Stomach (tissue), 9 donors: ENCODE measurements around the gene BRD7. TPM values are rescaled to one million over a fixed set of nuclear protein-coding genes. Genes with fewer than 3 reads are reported as not detected.

Experiments used
- DNase-seq, 2 donors: peaks; one replicate each; pipeline versions ENCODE4 v3.0.0 to v3.0.0-alpha.2; 2013 to 2019
- H3K27ac ChIP-seq, 5 donors: fragments of 200-600 bp in 4 of 5; sonication (generic) in 4 of 5; one replicate each; pipeline ENCODE4 v1.5.1; 2013 to 2019; ENCODE audit warnings: mild to moderate bottlenecking in 1 of 5, moderate library complexity in 1 of 5
- H3K27me3 ChIP-seq, 3 donors: fragments of 200-600 bp; sonication (generic); one replicate each; pipeline ENCODE4 v1.5.1; 2017 to 2019; ENCODE audit warnings: mixed run types in 1 of 3
- H3K36me3 ChIP-seq, 4 donors: fragments of 200-600 bp; sonication (generic); 1 replicate in 3 of 4; 2 replicates in 1 of 4; pipeline ENCODE4 v1.5.1; 2016 to 2019
- H3K4me1 ChIP-seq, 4 donors: fragments of 200-600 bp; sonication (generic); one replicate each; pipeline ENCODE4 v1.5.1; 2016 to 2019
- H3K4me3 ChIP-seq, 4 donors: fragments of 200-600 bp; sonication (generic) in 3 of 4; one replicate each; pipeline ENCODE4 v1.5.1; 2016 to 2019; ENCODE audit warnings: mild to moderate bottlenecking in 1 of 4
- H3K9me3 ChIP-seq, 4 donors: fragments of 200-600 bp; sonication (generic); one replicate each; pipeline ENCODE4 v1.5.1; 2016 to 2019
- EP300 ChIP-seq: sonication (generic); formaldehyde crosslinking; IDR thresholded peaks from one replicate; pipeline ENCODE4 v1.6.1; 2017; ENCODE audit warnings: antibody characterized with exemption
- POLR2A ChIP-seq, 4 donors: fragments of 450-650 bp; IDR thresholded peaks; one replicate each; pipeline ENCODE4 v1.6.1; 2016; ENCODE audit warnings: antibody characterized with exemption in 4 of 4, control low read depth in 2 of 4, mild to moderate bottlenecking in 1 of 4, moderate library complexity in 1 of 4
- POLR2AphosphoS5 ChIP-seq, 3 donors: sonication (generic); formaldehyde crosslinking; IDR thresholded peaks; one replicate each; pipeline ENCODE4 v1.6.1; 2016; ENCODE audit warnings: antibody characterized with exemption in 3 of 3
- WGBS, 5 donors: extraction: QIAGEN DNeasy Blood & Tissue Kit in 3 of 5; methylation state at CpG; one replicate each; pipeline versions ENCODE4 v1.1.5 to v1.1.7; 2013 to 2018; 5-methylcytosine and 5-hydroxymethylcytosine counted together
- intact Hi-C: fragments of 100-400 bp; cut with DNase I; formaldehyde crosslinking; loops from one replicate; pipeline ENCODE4 v1.15.1; 2023; ENCODE audit warnings: low total_unique reads
- polyA plus RNA-seq, 3 donors: library from polyadenylated mRNA; stranded (reverse); fragments of 200-250 nt; gene quantifications; one replicate each; pipeline ENCODE4 v1.2.3, GENCODE V29; 2013
- total RNA-seq, 5 donors: library from RNA; depleted of rRNA; stranded (reverse); fragments of >200 nt; gene quantifications; one replicate each; pipeline versions ENCODE4 v1.1.0 to v1.2.3, GENCODE V29; 2014 to 2016
- TF ChIP-seq, protein P1 (sequence below), 7 experiments: fragments of 450-650 bp in 4 of 7; fragments of 200-600 bp in 3 of 7; sonication (generic) in 3 of 7; IDR thresholded peaks; one replicate each; pipeline ENCODE4 v1.5.1; 2016 to 2019; ENCODE audit warnings: antibody characterized with exemption in 7 of 7, control low read depth in 2 of 7, mild to moderate bottlenecking in 1 of 7
- donor health status: healthy with polysubstance abuse.
- donor health status: Bipolar disorder and iron deficiency.
- donor health status: healthy.

Gene BRD7
- total and polyA plus RNA-seq, 8 donors = 9.3 to 71.8 (median 37.3) TPM

GRCh38 chr16:50302472-50303005, 66.2 kb downstream of the BRD7 start:
- H3K4me3 ChIP-seq = no peak overlapping the region
- H3K9me3 ChIP-seq = no peaks in the 10 kb centered on the region
- peaks cover 9 to 25% (median 12%) of the 10 kb centered on the region in 4 donors for H3K4me1 ChIP-seq
- intact Hi-C loops = no loop called here
- peak in 1 of 2 donors; percentile 21 for DNase-seq
- no peak overlapping the region for H3K27ac ChIP-seq
- no peaks in the 10 kb centered on the region for H3K27me3 ChIP-seq
- TF ChIP-seq POLR2AphosphoS5 (IDR thresholded peaks at IDR 0.05) (no peak), EP300 (no peak), POLR2A (IDR thresholded peaks at IDR 0.05) (no peak)
- H3K36me3 ChIP-seq = peaks cover 0 to 75% (median 37%) of the 10 kb centered on the region in 4 donors
- 49 to 72% (median 54%) methylated on average over 15 of the region's 15 CpGs for WGBS, 5 donors

DNA sequence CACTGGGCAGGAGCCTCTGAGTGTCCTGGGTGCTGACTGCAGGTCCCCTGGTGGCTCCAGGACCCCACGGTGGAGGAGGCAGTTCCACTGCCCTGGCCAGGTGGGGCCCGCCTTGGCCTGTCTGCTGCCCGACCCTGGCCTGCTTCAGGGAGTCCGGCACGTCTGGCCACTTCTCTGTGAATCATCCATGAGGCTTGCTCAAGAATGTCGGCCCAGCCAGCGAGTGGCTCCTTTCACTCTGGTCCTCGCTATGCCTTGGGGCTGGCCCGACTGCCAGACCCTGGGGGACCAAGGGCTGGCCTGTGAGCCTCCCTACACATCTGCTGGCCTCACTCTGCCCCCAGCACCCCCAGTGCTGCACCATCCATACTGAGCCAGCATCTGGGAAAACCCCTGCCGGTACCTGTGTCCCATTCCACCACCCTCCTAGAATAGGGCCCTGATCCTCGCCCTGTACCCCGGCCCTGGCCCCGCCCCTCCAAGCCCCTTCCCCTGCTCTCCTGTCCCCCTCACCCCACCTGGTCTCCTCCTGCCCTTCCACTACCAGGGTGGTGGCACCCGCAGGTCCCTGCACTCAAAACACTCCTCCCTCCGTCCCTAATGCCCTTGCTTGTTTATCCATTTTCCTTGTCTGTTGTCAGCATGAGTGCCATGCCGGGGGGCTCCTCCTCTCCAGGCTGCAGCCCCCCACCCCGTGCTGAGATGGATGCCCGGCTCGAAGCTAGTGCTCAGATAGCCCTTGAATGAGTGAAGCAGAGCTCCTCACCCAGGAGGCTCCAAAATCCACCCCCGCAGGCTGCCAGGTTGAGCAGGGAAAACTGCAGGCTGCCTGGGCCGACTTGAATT, 66.9 kb downstream of the BRD7 start:
- WGBS, 5 donors = 58 to 66% (median 62%) methylated on average over 13 to 21 of the region's 21 CpGs
- H3K27ac ChIP-seq = peak overlapping the region in 3 of 5 donors; percentile 53 to 67 (median 61)

GRCh38 chr16:50300942-50301625, 67.7 kb downstream of the BRD7 start:
- Histone ChIP-seq H3K27me3 (no peaks in the 10 kb centered on the region), H3K27ac (peak overlapping the region in 4 of 5 donors; percentile 44 to 67 (median 57)), H3K9me3 (no peaks in the 10 kb centered on the region), H3K4me1 (peaks cover 9 to 25% (median 12%) of the 10 kb centered on the region in 4 donors), H3K4me3 (no peak overlapping the region), H3K36me3 (peaks cover 0 to 86% (median 42%) of the 10 kb centered on the region in 4 donors)
- intact Hi-C loops = no loop called here
- TF ChIP-seq EP300 (no peak), POLR2AphosphoS5 (IDR thresholded peaks at IDR 0.05) (peak in 2 of 3 donors; percentile 2 to 44)
- peak in 1 of 2 donors; percentile 34 for DNase-seq
- WGBS, 5 donors = 82 to 91% (median 89%) methylated on average over 22 to 23 of the region's 23 CpGs

More for the DNA sequence above, 66.9 kb downstream of the BRD7 start:
- intact Hi-C loops = no loop called here
- peaks cover 9 to 25% (median 12%) of the 10 kb centered on the region in 4 donors for H3K4me1 ChIP-seq
- peaks cover 0 to 81% (median 41%) of the 10 kb centered on the region in 4 donors for H3K36me3 ChIP-seq
- no peaks in the 10 kb centered on the region for H3K27me3 ChIP-seq
- no peaks in the 10 kb centered on the region for H3K9me3 ChIP-seq
- TF ChIP-seq, protein P1, sequence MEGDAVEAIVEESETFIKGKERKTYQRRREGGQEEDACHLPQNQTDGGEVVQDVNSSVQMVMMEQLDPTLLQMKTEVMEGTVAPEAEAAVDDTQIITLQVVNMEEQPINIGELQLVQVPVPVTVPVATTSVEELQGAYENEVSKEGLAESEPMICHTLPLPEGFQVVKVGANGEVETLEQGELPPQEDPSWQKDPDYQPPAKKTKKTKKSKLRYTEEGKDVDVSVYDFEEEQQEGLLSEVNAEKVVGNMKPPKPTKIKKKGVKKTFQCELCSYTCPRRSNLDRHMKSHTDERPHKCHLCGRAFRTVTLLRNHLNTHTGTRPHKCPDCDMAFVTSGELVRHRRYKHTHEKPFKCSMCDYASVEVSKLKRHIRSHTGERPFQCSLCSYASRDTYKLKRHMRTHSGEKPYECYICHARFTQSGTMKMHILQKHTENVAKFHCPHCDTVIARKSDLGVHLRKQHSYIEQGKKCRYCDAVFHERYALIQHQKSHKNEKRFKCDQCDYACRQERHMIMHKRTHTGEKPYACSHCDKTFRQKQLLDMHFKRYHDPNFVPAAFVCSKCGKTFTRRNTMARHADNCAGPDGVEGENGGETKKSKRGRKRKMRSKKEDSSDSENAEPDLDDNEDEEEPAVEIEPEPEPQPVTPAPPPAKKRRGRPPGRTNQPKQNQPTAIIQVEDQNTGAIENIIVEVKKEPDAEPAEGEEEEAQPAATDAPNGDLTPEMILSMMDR (IDR thresholded peaks at IDR 0.05) = no peak
- TF ChIP-seq POLR2AphosphoS5 (IDR thresholded peaks at IDR 0.05) = peak in 1 of 3 donors; percentile 2
- no peak for DNase-seq
- H3K4me3 ChIP-seq = no peak overlapping the region

GRCh38 chr16:50299508-50300105, 69.2 kb downstream of the BRD7 start:
- Histone ChIP-seq H3K27ac (no peak overlapping the region), H3K4me1 (peaks cover 9 to 25% (median 12%) of the 10 kb centered on the region in 4 donors), H3K4me3 (no peak overlapping the region), H3K9me3 (no peaks in the 10 kb centered on the region), H3K36me3 (peaks cover 0 to 83% (median 38%) of the 10 kb centered on the region in 4 donors), H3K27me3 (no peaks in the 10 kb centered on the region)
- TF ChIP-seq EP300 = no peak
- TF ChIP-seq POLR2A (IDR thresholded peaks at IDR 0.05) = no peak
- WGBS, 5 donors = 91 to 95% (median 93%) methylated on average over 6 to 12 of the region's 12 CpGs
- peak in 1 of 2 donors; percentile 2 for DNase-seq
- intact Hi-C loops = no loop called here

DNA sequence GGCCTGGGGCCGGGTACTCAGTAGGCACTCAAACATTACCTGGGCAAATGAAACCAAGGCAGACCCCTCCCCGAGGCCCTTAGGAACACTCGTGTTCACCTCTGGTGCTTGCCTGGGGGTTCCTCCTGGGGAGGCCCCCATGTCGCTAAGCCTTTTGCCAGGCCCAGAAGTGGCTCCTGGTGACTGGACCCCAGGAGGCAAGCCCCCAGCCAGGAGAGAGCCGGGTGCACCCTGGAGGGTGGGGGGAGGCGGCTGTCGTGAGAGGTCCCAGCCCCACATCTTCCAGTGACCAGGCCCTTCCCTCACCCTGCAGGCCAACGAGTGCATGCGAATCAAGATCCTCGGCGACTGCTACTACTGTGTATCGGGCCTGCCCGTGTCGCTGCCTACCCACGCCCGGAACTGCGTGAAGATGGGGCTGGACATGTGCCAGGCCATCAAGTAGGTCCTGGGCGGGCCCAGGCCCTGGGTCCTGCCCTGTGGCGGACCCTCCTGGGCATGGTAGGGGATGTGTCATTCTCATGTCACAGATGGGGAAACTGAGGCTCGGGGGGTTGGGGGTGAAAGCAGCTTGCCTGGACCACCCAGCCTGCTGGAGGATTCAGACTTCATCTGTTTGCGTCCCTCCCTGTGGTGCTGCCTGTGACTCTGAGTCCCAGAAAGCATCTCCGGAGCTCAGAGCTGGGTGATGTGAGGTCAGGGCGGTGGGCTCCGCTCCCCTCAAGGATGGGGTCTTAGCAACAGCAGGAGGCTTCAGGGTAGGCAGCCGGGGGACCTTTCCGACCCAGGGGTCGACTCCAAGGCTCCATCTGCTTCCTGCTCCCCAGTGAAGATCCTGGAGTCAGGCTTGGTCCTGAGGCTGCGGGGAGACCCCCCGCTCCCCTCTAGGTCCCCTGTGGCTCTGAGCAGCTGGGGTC, 69.9 kb downstream of the BRD7 start:
- Histone ChIP-seq H3K27ac (no peak overlapping the region), H3K9me3 (no peaks in the 10 kb centered on the region), H3K27me3 (no peaks in the 10 kb centered on the region), H3K36me3 (peaks cover 0 to 83% (median 42%) of the 10 kb centered on the region in 4 donors), H3K4me1 (peaks cover 9 to 22% (median 12%) of the 10 kb centered on the region in 4 donors), H3K4me3 (no peak overlapping the region)
- WGBS, 5 donors = 89 to 92% (median 91%) methylated on average over 15 to 29 of the region's 29 CpGs
- no peak for TF ChIP-seq POLR2AphosphoS5 (IDR thresholded peaks at IDR 0.05)
- TF ChIP-seq EP300 = no peak
- TF ChIP-seq POLR2A (IDR thresholded peaks at IDR 0.05) = no peak
- TF ChIP-seq, protein P1 (IDR thresholded peaks at IDR 0.05) = no peak
- intact Hi-C loops = no loop called here
- DNase-seq = peak in 1 of 2 donors; percentile 2
